GM12872 (cell line): ENCODE measurements around the gene KRCC1.

Source experiments
- TF ChIP-seq, protein P1 (sequence below): IDR thresholded peaks from 3 replicates; pipeline ENCODE4 v1.5.1; 2011; ENCODE audit warnings: low read depth, mild to moderate bottlenecking, low read length, moderate library complexity; ENCODE audit not compliant: insufficient read depth

Gene KRCC1

DNA sequence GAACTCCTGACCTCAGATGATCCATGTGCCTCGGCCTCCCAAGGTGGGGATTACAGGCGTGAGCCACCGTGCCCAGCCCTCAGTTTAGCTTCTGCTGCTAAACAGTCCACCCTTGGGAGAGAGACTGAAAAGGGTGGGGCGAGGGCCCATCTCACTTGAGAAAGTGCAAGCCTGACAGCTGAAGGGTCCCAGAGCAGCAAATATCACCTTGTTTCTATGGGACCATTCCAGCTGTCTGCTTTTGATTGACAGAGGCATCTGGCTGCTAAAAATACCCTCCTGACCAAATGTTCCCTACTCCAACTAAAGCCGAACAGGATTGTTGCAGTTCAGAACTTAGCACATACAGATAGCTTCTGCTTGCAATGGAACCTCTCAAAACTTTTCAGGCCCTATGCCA lies 11.6 kb upstream of the KRCC1 start:
- TF ChIP-seq, protein P1, sequence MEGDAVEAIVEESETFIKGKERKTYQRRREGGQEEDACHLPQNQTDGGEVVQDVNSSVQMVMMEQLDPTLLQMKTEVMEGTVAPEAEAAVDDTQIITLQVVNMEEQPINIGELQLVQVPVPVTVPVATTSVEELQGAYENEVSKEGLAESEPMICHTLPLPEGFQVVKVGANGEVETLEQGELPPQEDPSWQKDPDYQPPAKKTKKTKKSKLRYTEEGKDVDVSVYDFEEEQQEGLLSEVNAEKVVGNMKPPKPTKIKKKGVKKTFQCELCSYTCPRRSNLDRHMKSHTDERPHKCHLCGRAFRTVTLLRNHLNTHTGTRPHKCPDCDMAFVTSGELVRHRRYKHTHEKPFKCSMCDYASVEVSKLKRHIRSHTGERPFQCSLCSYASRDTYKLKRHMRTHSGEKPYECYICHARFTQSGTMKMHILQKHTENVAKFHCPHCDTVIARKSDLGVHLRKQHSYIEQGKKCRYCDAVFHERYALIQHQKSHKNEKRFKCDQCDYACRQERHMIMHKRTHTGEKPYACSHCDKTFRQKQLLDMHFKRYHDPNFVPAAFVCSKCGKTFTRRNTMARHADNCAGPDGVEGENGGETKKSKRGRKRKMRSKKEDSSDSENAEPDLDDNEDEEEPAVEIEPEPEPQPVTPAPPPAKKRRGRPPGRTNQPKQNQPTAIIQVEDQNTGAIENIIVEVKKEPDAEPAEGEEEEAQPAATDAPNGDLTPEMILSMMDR, result no peak

DNA sequence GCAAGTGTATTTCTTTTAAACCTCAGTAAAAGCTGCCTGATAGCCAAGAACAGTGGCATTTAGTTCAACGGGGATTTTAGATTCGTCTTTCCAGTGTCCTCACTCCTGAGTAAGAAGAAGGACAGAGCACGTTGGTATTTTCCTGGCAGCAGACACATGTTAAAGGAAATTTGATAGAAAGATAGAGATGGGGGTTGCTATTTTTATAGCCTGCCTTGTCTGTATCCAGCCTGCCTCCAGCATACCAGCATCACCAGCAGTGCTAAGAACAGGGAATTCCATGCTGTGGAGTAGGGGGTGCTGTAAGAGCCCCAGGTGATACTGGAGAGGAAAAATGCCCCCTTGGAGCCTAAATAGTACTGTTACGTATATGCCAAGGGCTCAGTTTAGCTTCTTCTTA lies 11.0 kb upstream of the KRCC1 start:
- TF ChIP-seq, protein P1, result no peak

GRCh38 chr2:88061295-88061694 lies 5.7 kb upstream of the KRCC1 start:
- TF ChIP-seq, protein P1, result no peak

GRCh38 chr2:88060907-88061275 lies 5.3 kb upstream of the KRCC1 start:
- TF ChIP-seq, protein P1, result no peak

GRCh38 chr2:88059979-88060906 lies 4.7 kb upstream of the KRCC1 start:
- TF ChIP-seq, protein P1, result peak; percentile 80

DNA sequence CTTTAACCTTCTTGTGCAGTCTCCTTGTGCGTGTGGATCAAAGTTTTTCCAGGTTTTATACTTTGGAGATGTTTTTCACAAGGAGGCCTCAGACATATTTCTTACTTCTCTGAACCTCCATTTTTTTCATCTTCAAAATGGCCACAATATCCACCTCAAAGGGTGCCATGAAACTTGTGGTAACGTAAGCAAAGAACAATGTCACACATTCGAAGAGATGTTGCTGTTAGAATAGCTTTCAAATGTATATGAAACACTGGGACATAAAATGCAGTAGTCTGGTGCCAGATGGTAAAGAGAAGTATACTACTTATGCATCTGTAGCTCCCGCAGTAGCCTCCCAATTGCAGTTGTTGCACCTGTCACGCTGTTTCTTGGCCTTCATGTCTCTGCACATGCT lies 2.6 kb upstream of the KRCC1 start:
- TF ChIP-seq, protein P1, result no peak

DNA sequence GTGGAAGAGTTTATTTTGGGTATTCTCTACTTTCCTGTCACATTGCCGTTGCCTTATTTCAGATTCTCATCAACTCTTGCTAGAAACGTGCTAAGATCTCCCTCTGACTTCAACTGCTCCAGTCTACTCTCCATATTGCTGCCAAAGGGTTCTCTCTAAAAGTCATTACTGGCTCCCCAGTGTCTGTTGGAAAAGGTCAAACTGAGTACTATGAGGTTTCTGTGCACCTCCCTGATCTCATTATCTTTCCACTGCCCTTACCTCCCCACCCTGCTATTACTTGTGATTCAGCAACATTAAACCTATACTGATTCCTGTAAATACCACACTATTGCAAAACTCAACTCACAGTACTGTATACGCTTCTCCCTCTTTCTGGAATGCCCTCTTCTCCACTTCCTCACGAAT lies 1.9 kb upstream of the KRCC1 start:
- TF ChIP-seq, protein P1, result no peak
